ENCODE data around the gene FIGN.

The FIGN gene

GRCh38 chr2:163735685-163736432 lies at the start of gene FIGN:
Gene FIGN (minus strand): TSS chr2:163736008. CDS start chr2:163734927, 1,081 bp downstream.
- peak within 1 kb of the TSS; percentile 87 for H3K4me3 ChIP-seq (ENCODE audit: low read depth, low read length)
- DNase-seq (ENCODE audit: low read depth, low spot score) = peak; percentile 91
- TF ChIP-seq CTCF (IDR thresholded peaks at IDR 0.05; ENCODE audit: low read depth, low read length) = no peak
- in situ Hi-C loops (cut with HindIII; ENCODE audit: low sequenced_read_pairs) = no loop called here

GRCh38 chr2:163785162-163785561 lies 49.4 kb upstream of the FIGN start:
- no peak for DNase-seq (ENCODE audit: low read depth, low spot score)
- no peak for TF ChIP-seq CTCF (IDR thresholded peaks at IDR 0.05; ENCODE audit: low read depth, low read length)
- H3K4me3 ChIP-seq (ENCODE audit: low read depth, low read length) = no peak overlapping the region
- in situ Hi-C loops (cut with HindIII; ENCODE audit: low sequenced_read_pairs) = no loop called here

GRCh38 chr2:163779970-163780597 lies 44.3 kb upstream of the FIGN start:
- no peak overlapping the region for H3K4me3 ChIP-seq (ENCODE audit: low read depth, low read length)
- no peak for DNase-seq (ENCODE audit: low read depth, low spot score)
- TF ChIP-seq CTCF (IDR thresholded peaks at IDR 0.05; ENCODE audit: low read depth, low read length) = no peak
- in situ Hi-C loops (cut with HindIII; ENCODE audit: low sequenced_read_pairs) = no loop called here

GRCh38 chr2:163778045-163778781 lies 42.4 kb upstream of the FIGN start:
- no peak for TF ChIP-seq CTCF (IDR thresholded peaks at IDR 0.05; ENCODE audit: low read depth, low read length)
- peak; percentile 93 for DNase-seq (ENCODE audit: low read depth, low spot score)
- no peak overlapping the region for H3K4me3 ChIP-seq (ENCODE audit: low read depth, low read length)
- in situ Hi-C loops (cut with HindIII; ENCODE audit: low sequenced_read_pairs) = no loop called here

GRCh38 chr2:163775304-163775703 lies 39.5 kb upstream of the FIGN start:
- DNase-seq (ENCODE audit: low read depth, low spot score) = no peak
- no peak overlapping the region for H3K4me3 ChIP-seq (ENCODE audit: low read depth, low read length)
- no peak for TF ChIP-seq CTCF (IDR thresholded peaks at IDR 0.05; ENCODE audit: low read depth, low read length)
- in situ Hi-C loops (cut with HindIII; ENCODE audit: low sequenced_read_pairs) = no loop called here

- in situ Hi-C loops (cut with HindIII; ENCODE audit: low sequenced_read_pairs) = no loop called here
- no peak for TF ChIP-seq CTCF (IDR thresholded peaks at IDR 0.05; ENCODE audit: low read depth, low read length)
- no peak overlapping the region for H3K4me3 ChIP-seq (ENCODE audit: low read depth, low read length)
- peak; percentile 86 for DNase-seq (ENCODE audit: low read depth, low spot score)
Measured at GRCh38 chr2:163774862-163775261, 39.1 kb upstream of the FIGN start.
